ENCODE data around the gene PITPNB.
A peak's percentile ranks its signal among the peaks of the same experiment; 100 is the strongest.

The PITPNB gene

DNA sequence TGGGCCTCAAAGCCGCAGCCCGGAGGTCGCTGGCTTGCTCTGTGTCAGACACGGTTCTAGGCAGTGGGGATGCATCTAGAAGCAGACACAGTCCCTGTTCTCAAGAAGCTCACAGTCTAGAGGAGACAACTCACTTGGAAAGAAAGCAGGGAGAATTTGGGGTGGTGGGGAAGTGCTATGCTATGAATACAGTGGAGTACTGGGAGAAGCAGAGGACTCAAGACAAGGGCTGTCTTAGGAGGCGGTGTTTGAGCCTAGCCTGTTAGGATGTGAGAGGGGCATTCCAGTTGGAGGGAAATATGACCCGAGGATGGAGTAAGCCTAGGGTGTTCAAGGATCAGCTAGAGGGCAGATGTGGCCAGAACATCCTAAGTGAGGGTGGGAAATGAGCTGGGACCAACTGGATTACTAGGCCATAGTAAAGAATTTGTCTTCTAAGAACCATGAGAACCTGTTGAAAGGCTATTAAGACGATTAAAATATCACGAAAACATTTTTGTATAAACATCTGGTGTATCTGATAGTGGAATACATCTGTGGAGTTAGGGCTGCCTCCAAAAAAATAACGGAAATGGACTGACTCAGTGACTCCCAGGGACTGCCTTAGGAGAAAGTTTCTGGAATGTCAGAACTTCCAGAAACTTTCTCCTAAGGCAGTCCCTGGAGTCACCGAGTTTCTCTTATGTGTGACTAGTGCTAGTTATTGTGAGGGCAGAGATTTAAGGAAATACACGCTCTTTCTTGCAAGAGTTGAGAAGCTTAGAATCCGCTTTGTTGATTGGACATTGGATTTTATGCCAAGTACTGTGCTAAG, 1.1 kb upstream of the PITPNB start:
- peak; percentile 47 for DNase-seq (ENCODE audit: low read depth, low spot score)

DNA sequence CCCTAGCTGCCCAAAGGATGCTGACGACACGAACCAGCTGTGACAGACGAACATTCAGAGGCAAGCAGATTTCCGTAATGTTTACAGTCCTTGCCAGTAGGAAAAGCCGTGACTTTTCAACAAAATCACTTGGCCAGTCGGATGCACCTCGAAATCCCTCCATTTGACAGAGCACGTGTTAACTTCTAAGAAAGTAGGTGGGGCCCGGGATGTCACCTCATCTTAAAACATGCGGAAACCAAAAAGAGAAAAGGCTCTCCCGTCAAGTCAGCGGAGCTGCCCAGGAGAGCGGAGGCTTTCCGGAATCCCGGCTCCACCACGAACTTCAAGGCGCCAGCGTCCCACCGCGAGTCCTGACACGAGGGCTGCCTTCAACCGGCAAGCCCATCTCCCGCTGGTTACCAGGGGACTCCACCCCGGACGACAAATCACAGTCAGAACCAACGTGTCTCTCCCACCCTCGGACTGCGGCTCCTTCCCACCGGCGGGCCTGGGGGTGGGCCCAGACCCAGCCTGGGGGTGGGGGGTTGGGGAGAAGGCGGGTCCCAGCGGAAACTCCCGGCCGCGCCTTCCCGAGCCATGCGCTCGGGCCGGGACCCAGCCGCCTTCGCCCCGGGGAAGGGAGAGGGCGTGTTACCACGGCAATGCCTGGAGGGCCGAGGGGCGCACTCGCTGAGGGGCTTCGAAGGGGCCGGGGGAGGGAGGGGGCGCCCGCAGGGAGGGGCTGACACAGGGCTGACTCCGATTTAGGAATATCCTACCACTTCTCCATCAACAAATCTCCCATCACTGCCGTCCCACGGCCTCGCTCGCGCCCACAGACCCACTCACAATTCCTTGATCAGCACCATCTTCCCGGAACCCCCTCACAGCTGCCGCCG, 475 bp downstream of the PITPNB start:
- DNase-seq (ENCODE audit: low read depth, low spot score), result no peak

DNA sequence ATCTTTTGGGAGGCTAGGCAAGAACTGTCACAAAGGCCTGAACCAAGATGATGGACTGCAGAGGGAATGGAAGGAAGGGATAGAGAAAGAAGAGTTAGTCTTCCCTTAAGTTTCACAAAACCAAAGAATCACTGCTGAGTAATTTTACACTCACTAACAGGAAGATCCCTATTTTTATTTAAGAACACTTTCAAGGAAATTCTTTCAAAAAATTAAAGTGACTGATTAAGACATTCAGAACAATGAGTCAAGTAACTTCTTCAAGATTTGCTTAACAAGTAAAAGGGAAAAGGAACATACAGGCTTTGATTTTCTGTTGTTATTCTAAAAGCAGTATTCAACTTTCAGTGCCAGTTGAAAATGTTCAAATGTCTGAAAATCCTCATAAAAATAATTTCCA, 3.1 kb downstream of the PITPNB start:
- DNase-seq (ENCODE audit: low read depth, low spot score), result no peak

DNA sequence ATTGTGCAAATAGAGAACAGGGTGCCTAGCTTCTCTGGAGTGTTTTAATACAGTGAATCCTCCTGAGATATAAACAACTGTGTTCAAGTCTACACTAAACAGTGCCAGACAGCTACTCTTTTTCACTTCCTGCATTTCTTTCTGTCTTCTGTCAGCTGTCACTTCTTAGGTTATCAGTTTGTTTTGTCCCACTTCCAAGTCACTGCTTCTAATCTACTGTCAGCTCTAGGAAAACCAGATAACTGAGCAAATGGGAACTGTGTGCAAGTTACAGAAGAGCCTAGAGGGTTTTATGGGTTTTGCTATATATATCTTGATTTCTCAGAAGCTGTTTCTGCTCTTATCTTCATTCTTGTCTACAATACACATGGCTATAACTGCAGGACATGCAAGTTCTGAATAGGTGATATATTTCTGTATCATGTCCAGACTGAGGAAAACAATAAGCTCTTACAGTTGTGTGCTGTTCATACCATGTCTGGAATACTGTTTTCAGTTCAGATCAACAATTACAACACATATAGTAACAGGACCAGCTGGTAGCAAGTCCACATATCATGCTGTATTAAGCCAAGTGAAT, 5.8 kb downstream of the PITPNB start:
- DNase-seq (ENCODE audit: low read depth, low spot score), result no peak

DNA sequence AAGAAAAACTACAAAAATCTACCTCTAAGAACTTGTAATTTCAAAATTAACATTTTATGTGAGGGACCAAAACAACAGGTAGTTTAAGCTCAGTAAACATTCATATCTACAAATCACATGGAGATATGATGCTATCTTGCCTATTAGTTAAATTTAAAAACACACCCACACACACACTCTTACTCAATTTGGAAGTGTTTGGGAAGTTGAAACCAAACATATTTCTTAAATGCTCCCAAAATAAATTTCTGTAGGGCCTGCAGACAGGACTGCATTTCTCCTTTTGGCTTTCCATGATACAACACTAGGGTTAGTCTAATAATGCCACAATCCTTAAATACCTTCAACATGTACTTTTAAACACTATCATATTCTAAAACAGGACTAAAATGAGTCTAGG, 7.0 kb downstream of the PITPNB start:
- no peak for DNase-seq (ENCODE audit: low read depth, low spot score)

DNA sequence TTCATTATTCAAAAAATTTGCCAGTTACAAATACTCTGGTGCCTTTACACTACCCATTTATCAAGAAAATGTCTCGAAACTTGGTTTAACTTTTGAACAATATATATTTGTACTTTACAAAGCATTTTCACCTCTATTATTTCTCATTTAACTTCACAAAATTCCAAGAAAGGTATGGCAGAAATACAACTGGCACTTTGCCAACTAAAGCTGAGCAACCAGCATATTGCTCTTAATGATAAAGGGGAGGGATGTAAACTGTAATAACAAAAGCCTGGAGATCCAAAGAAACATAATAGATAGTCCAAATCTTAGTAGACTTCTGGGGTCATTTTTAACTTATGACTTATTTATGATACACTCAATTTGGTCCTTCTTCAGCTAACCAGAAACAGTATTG, 7.7 kb downstream of the PITPNB start:
- no peak for DNase-seq (ENCODE audit: low read depth, low spot score)

DNA sequence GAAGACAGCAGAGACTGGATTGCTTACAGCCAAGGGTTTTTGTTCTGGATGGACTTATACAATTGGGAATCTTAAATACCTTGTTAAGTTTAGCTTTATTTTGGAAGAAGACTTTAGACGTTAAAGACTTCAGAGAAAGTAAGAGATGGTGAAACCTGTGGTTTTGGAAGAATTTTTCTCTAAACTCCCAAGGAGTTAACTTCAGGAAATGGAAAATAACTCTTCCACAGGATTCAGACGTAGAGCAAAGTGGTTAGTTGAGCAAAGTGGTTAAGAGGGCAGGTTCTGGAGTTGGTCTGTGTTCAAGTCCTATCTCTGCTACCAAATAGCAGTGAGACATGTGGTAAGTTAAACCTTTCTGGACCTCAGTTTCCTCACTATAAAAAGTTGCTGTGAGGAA, 12.8 kb downstream of the PITPNB start:
- DNase-seq (ENCODE audit: low read depth, low spot score), result no peak

DNA sequence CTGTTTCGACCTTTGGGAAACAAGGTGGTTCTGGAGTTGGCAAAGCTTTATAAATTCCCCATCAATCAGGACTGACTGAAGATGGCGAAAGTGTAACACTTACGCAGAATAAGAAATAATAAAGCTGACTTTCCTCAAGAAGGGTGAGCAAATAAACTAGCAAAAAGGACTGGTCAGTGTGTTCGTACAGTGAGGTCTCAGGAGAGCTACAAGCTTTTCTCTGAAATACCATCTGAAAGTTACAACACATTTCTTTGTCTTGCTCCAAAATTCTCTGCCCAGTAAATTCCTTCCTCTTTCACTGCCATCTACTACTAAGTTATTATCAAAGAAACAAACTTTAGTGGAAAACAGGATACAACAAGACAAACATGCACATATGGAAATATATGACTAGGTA, 13.4 kb downstream of the PITPNB start:
- no peak for DNase-seq (ENCODE audit: low read depth, low spot score)

DNA sequence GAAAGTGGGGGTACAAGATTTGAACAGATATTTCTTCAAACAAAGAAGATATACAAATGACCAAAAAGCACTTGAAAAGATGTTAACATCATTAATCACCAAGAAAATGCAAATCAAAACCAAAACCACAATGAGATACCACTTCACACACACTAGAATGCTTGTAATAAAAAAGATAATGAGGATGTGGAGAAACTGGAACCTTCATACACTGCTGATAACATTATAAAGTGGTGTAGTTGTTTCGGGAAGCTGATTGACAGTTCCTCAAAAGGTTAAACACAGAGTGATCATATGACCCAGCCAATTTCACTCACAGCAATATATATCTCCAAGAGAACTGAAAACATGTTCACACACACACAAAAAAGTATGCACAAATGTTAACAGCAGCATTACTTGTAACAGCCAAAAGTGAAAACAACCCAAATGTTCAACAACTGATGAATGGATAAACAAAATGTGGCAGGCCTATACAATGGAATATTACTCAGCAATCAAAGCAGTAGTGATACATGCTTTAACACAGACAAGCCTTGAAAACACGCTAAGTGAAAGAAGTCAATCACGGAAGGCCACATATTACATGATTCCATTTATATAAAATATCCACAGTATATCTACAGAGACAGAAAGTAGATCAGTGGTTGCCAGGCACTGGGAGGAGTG, 15.1 kb downstream of the PITPNB start:
- no peak for DNase-seq (ENCODE audit: low read depth, low spot score)

DNA sequence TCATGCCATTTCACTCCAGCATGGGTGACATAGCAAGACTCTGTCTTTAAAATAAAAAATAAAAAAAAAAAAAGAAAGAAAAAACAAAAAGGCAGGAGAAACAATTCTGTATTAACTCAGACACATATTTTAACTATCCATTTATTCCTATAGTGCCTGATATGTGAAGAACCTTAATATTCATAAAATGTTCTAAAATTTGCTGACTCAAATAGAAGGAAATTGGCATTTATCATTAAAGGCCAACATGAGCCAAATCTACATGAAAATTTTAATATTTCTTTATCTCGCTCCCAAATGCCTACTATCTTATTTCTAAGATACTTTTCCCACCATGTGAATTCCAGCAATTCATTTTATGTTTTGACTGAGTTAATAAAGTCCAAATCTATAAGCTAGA, 18.9 kb downstream of the PITPNB start:
- no peak for DNase-seq (ENCODE audit: low read depth, low spot score)

DNA sequence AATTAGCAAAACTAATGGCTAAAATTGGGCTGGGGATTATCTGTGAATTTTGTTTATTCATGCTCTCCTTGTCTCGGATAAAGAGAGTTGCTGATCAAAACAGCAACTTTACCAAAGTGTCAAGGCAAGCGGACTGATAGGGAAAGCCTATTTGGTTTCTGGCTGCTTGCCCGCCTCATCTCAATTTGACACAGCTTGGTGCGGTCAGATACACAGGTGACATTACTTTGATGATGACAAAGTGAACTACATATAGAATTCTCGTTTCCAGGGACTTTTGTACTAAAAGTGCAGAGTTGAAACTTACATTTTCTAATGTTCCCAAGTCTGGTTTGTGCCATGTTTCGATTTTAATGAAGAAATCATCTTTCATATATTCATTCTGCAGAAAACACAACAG, 22.8 kb downstream of the PITPNB start:
- DNase-seq (ENCODE audit: low read depth, low spot score), result no peak

DNA sequence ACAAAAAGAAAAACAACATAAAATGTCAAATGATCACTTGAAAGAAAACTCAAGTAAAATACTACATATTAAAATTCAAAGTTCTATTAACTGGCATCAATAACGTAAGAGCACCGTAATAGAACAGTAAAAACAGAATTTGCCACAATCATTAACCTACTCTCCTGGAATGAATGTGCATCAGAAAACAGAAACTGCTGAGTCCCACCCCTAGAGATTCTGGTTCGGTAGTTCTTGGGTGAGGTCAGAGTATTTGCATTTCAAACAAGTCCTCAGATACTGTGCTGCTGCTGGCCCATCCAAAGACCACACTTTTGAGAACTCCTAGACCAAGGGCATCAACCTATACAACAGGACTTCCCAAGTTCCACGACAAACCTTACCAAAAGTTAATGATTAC, 23.5 kb downstream of the PITPNB start:
- no peak for DNase-seq (ENCODE audit: low read depth, low spot score)

DNA sequence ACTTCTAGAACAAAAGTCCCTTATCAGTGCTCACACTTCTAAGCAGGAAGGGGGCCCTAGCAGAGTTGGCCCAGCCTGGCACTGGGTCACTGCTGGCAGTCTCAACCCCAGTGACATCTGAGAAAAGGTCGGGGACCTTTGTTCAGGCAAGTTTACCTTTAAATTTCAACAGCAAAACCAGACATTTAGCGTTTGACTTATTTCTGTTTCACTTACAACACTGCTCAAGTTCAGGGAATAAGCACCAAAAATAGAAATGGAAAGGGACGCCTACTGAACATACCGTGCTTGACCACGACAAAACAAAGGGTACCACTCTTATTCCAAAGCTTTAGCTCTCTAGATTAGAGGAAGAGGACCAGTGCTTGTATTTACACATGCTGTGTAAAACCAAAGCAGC, 26.2 kb downstream of the PITPNB start:
- DNase-seq (ENCODE audit: low read depth, low spot score), result no peak

DNA sequence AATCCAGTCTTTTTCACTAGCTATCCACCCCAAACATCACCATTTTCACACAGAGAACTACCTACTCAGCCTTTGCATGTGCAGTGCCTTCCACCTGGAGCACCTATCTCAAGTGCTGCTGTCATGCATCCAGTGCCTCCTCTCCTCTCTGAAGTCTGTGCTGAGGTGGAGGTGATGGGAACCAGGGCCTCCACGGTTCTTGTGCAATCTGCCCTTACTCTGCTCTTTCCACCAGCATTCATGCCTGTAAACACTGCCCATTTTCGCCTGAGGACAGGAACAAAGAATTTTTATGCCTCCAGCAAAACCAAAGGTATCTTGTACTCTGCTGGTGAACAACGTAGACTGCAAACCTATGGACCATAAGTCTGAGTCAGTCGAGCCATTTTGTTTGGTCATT, 27.0 kb downstream of the PITPNB start:
- no peak for DNase-seq (ENCODE audit: low read depth, low spot score)

DNA sequence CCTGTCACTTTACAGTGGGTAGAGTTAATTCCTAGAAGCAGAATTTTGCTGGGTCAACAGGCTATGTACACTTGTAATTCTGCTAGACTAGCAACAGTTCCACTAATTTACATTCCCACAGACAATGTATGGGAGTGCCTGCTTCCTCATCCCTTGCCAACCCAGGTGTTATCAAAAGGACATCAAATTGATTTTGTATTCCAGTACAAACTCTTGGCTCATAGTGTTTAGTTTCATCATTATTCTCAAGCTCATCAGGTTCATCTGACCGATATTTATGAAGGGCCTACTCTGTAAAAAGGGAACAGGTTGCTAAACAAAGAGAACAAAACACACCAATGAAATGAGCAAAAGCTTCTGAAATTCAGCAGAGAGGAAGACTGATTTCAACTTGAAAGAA, 30.7 kb downstream of the PITPNB start:
- no peak for DNase-seq (ENCODE audit: low read depth, low spot score)

DNA sequence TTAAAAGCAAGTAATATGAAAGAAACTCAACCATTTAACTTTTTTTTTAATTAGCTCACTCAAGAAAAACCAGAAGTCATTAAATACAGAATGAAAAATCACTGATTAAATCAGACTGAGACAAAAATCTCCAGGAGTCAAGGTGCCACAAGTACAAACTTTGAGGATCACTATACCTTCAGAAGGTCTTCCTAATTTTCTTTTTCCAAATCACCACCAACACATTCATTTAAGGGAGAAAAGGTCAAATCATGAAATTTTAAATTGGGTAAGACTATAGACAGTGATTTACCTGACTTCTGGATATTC, 32.3 kb downstream of the PITPNB start:
- no peak for DNase-seq (ENCODE audit: low read depth, low spot score)

DNA sequence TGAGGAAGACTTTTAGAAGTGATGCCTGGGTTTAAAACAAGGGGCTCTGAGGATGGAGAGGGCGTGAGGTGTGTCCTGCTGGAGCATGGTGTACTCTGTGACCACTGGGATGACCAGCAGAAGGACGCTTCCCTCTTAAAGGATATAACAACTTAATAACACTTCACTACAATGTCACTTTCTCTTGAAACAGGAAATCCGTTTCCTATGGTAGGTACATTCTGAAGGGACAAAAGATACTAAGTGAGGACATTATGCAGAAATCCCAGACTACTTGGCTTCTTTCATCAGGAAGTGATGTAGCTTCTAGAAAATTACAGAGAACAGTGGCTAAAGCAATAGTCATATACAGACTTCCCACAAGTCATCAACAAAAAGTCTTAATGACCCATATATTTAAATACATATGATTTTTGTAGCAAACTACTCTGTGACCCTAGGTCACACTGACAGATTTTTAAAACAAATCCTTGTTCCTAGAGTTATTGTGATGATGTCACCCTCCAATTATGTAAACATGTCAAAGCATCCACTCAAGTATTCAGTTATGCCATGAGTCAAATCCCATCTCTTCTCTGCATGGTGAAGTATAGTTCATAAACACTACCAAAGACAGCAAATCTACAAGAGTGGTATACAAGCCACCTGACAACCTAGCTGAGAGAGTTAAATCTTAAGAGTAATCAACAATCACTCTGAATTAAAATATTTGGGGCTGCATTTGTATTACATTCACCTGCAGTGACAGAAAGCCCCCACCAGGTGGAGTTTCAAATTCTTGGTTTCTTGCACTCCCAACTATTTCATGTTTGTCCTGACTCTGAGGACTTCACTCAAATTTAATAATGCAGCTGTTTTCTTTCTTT, 32.8 kb downstream of the PITPNB start:
- no peak for DNase-seq (ENCODE audit: low read depth, low spot score)

DNA sequence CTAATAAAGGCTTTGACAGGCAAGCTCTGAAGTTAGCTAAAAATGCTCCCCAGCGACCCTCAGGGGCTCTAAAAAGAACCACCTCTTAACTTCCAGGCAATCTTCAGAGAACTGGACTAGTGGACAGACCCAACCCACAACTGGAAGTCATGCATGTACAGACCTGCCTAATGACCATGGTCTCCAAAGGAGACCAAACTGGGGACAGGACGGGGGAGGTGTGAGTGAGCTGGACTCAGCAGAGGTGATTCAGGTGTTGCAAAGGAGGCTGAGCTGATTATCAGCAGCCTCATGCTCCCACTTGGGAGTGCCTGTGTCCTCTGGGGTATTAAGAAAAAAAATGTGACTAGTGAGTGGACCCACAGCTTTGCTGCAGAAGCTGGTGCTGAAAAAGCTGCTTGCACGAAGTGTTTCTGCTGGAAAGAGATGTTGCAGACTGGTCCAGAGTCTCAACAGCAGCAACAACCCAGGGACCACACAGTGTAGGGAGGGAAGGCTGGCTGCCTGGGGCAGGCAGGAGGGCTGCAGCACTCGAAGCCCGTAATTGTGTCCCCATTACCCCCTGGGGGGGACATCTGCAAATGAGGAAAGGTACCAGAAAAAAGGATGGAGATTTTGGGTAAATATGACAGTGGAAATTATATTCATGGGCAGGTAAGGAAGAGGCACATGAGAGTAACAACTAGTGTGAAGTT, 35.3 kb downstream of the PITPNB start:
- no peak for DNase-seq (ENCODE audit: low read depth, low spot score)

DNA sequence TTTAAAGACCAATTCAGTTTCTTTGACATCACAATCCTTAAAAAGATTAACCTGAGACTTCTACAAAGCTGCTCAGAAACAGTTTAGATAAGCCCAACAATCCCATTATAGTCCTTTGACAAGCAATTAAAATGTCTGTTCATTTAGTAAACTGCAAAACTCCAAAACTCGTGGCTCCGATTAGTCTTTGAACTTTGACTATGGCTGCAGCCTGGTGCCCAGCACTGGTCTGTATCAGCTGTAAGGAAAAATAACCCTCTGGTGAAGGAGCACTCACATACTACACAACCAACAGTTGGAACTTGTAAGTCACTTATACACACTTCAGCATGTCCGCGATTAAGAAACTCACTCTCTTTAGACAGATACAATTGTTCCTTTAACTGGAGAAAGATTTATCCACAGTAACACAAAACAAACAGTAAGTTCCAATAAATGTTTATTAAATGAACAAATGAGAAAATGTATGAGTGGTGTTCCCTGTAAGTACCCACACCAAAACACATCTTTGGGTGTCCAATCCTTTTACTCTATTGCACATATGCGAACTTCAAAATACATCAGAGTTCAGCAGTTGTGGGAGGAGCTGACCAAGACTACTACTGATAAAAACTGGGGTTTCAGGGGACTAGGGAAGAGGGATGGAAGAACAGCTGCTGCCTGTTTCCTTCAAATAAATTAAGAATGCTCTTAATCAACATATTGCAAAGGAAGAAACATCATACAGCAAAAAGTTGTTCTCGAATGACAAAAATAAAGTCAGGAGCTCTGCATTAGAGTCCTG, 36.4 kb downstream of the PITPNB start:
- DNase-seq (ENCODE audit: low read depth, low spot score), result no peak

DNA sequence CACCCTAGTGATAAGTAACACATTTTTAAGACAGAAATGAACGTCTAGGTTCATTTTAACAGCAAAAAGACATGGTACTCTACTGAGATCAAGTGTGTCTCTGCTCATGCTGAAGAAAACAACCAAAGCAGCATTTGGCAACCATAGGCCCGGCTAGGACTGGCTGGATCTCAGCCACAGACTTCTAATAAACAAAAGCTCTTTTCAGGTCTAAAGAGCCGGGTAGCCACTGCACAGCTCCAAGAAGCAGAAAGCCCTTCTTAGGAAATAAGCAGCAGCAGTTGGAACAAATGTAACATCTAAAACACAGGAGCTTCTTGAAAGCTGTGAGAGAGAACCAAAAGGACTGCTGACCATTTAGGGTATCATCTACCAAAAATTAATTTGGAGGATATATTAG, 37.6 kb downstream of the PITPNB start:
- no peak for DNase-seq (ENCODE audit: low read depth, low spot score)
